CD14-positive monocyte (primary cell): ENCODE results near the gene COQ9. TPM values are rescaled to one million over a fixed set of nuclear protein-coding genes. Genes with fewer than 3 reads are reported as not detected.
A peak's percentile ranks its signal among the peaks of the same experiment; 100 is the strongest.

ENCODE experiments used
- DNase-seq, 3 donors: peaks; one replicate each; pipeline ENCODE4 v3.0.0-alpha.2; 2011 to 2022
- H2AFZ ChIP-seq: 2 replicates; pipeline ENCODE4 v1.6.0; 2012; ENCODE audit warnings: mild to moderate bottlenecking, low read depth, low read length, inconsistent platforms; ENCODE audit not compliant: insufficient read depth, poor library complexity, severe bottlenecking
- H3K27ac ChIP-seq, 2 donors: 1 replicate in 1 of 2; 2 replicates in 1 of 2; pipeline ENCODE4 v1.5.1; 2012 to 2013; ENCODE audit warnings: low read length in 2 of 2, control low read depth in 1 of 2, inconsistent platforms in 1 of 2, low read depth in 1 of 2, mild to moderate bottlenecking in 1 of 2
- H3K27me3 ChIP-seq, 2 donors: one replicate each; pipeline versions ENCODE4 v1.6.0 to v1.6.1; 2011 to 2013; ENCODE audit warnings: low read length in 2 of 2; ENCODE audit not compliant: control insufficient read depth in 2 of 2, insufficient read depth in 2 of 2
- H3K36me3 ChIP-seq, 2 donors: replicated peaks in 1 of 2; 1 replicate in 1 of 2; 2 replicates in 1 of 2; pipeline versions ENCODE4 v1.5.1 to v1.6.1; 2012 to 2013; ENCODE audit warnings: low read length in 2 of 2, control low read depth in 1 of 2, inconsistent platforms in 1 of 2, mild to moderate bottlenecking in 1 of 2; ENCODE audit not compliant: insufficient read depth in 2 of 2, control insufficient read depth in 1 of 2
- H3K4me1 ChIP-seq, 2 donors: 1 replicate in 1 of 2; 2 replicates in 1 of 2; pipeline versions ENCODE4 v1.5.1 to v1.6.1; 2012 to 2013; ENCODE audit warnings: low read length in 2 of 2, control low read depth in 1 of 2, inconsistent platforms in 1 of 2, mild to moderate bottlenecking in 1 of 2, moderate library complexity in 1 of 2; ENCODE audit not compliant: insufficient read depth in 2 of 2, control insufficient read depth in 1 of 2
- H3K4me2 ChIP-seq: replicated peaks from 2 replicates; pipeline ENCODE3; 2012; ENCODE audit warnings: low read length, moderate library complexity, mild to moderate bottlenecking; ENCODE audit not compliant: poor library complexity, severe bottlenecking; ENCODE audit errors: extremely low read depth
- H3K4me3 ChIP-seq, 3 experiments: fragments of 200-600 bp in 1 of 3; sonication (generic) in 1 of 3; replicated peaks in 1 of 3; 1 replicate in 2 of 3; 2 replicates in 1 of 3; pipeline ENCODE4 v1.5.1; 2011 to 2013; ENCODE audit warnings: low read length in 3 of 3, mild to moderate bottlenecking in 3 of 3, control low read depth in 2 of 3, low read depth in 2 of 3, inconsistent platforms in 1 of 3, moderate library complexity in 1 of 3
- H3K79me2 ChIP-seq: 2 replicates; pipeline ENCODE4 v1.6.0; 2012; ENCODE audit warnings: mild to moderate bottlenecking, control low read depth, inconsistent platforms, low read length, moderate library complexity; ENCODE audit not compliant: insufficient read depth
- H3K9ac ChIP-seq: 2 replicates; pipeline ENCODE4 v1.6.0; 2017; ENCODE audit warnings: low read length, mild to moderate bottlenecking; ENCODE audit not compliant: insufficient read depth, poor library complexity, severe bottlenecking
- H3K9me3 ChIP-seq, 2 donors: replicated peaks in 1 of 2; 1 replicate in 1 of 2; 2 replicates in 1 of 2; pipeline versions ENCODE4 v1.5.1 to v1.6.1; 2012 to 2013; ENCODE audit warnings: low read length in 2 of 2, control low read depth in 1 of 2; ENCODE audit not compliant: control insufficient read depth in 1 of 2, insufficient read depth in 1 of 2
- H4K20me1 ChIP-seq: 2 replicates; pipeline ENCODE4 v1.6.0; 2012; ENCODE audit warnings: mild to moderate bottlenecking, low read length, control low read depth, moderate library complexity; ENCODE audit not compliant: insufficient read depth
- H3K27ac Mint-ChIP-seq, 7 donors: one replicate each; pipeline ENCODE4 v1.8.0; 2020; ENCODE audit warnings: mild to moderate bottlenecking in 7 of 7, mixed read lengths in 7 of 7, moderate library complexity in 6 of 7, inconsistent platforms in 2 of 7
- H3K27me3 Mint-ChIP-seq, 3 donors: one replicate each; pipeline ENCODE4 v1.8.0; 2021 to 2022; ENCODE audit warnings: low read depth in 3 of 3, mild to moderate bottlenecking in 3 of 3, mixed read lengths in 3 of 3, moderate library complexity in 3 of 3, inconsistent platforms in 1 of 3
- H3K36me3 Mint-ChIP-seq, 2 donors: one replicate each; pipeline ENCODE4 v1.8.0; 2020; ENCODE audit warnings: mixed read lengths in 2 of 2, inconsistent platforms in 1 of 2, mild to moderate bottlenecking in 1 of 2
- H3K4me1 Mint-ChIP-seq: one replicate; pipeline ENCODE4 v1.8.0; 2020; ENCODE audit warnings: mild to moderate bottlenecking, mixed read lengths
- H3K4me3 Mint-ChIP-seq, 2 donors: one replicate each; pipeline ENCODE4 v1.8.0; 2020; ENCODE audit warnings: mild to moderate bottlenecking in 2 of 2, mixed read lengths in 2 of 2, moderate library complexity in 1 of 2
- H3K9me3 Mint-ChIP-seq, 7 donors: one replicate each; pipeline ENCODE4 v1.8.0; 2020 to 2022; ENCODE audit warnings: mixed read lengths in 7 of 7, mild to moderate bottlenecking in 6 of 7, moderate library complexity in 6 of 7, inconsistent platforms in 2 of 7
- CTCF ChIP-seq: fragments of 200-600 bp; IDR thresholded peaks from one replicate; pipeline ENCODE4 v1.8.0; 2022; ENCODE audit warnings: antibody characterized with exemption, mild to moderate bottlenecking
- WGBS: methylation state at CpG from one replicate; pipeline ENCODE4 v1.1.5; 2013; ENCODE audit warnings: missing lambda C conversion rate; ENCODE audit not compliant: insufficient coverage; 5-methylcytosine and 5-hydroxymethylcytosine counted together
- intact Hi-C, 2 donors: fragments of 100-400 bp; cut with micrococcal nuclease; formaldehyde crosslinking; loops; one replicate each; pipeline versions ENCODE4 v1.15.0 to v1.15.1; 2023
- polyA plus RNA-seq, 3 donors: library from polyadenylated mRNA; depleted of rRNA in 1 of 3; unstranded in 2 of 3; stranded (reverse) in 1 of 3; fragments of 300-500 nt in 2 of 3; fragments of >200 nt in 1 of 3; fragmentation: Illumina TruSeq in 2 of 3; gene quantifications; 1 replicate in 2 of 3; 2 replicates in 1 of 3; pipeline ENCODE4 v1.2.3, GENCODE V29; 2012 to 2021

COQ9 gene
- polyA plus RNA-seq, 3 donors: 32.7 to 47.8 (median 38.4) TPM

- no peak overlapping the region for H3K27ac ChIP-seq
These were observed 21.1 kb downstream of the COQ9 start for GRCh38 chr16:57468346-57468745.

GRCh38 chr16:57469046-57469445, 21.8 kb downstream of the COQ9 start:
- 97% methylated on average over 11 of the region's 11 CpGs for WGBS
- no peak for DNase-seq
- peaks cover 0 to 10% of the 10 kb centered on the region in 2 donors for H3K4me1 ChIP-seq
- H3K79me2 ChIP-seq: peaks cover 11% of the 10 kb centered on the region
- H3K4me2 ChIP-seq: no peak overlapping the region
- peaks cover 18% of the 10 kb centered on the region for H3K4me1 Mint-ChIP-seq
- H3K9me3 Mint-ChIP-seq: peaks cover 0 to 5% (median 0%) of the 10 kb centered on the region in 7 donors
- peaks cover 71 to 79% of the 10 kb centered on the region in 2 donors for H3K36me3 ChIP-seq
- no peak overlapping the region for H3K27ac Mint-ChIP-seq
- H3K9me3 ChIP-seq: no peaks in the 10 kb centered on the region
- H3K27ac ChIP-seq: no peak overlapping the region
- H2AFZ ChIP-seq: no peak overlapping the region
- peaks cover 0 to 2% (median 0%) of the 10 kb centered on the region in 3 donors for H3K27me3 Mint-ChIP-seq
- TF ChIP-seq CTCF: no peak
- intact Hi-C loops: loop anchor here in 1 of 2 donors (10.0 kb wide), 1 partner anchor 266 kb away; the partner anchor contains the start of gene KATNB1
- H4K20me1 ChIP-seq: peaks cover 14% of the 10 kb centered on the region
- H3K9ac ChIP-seq: no peak overlapping the region
- peaks cover 76 to 80% of the 10 kb centered on the region in 2 donors for H3K36me3 Mint-ChIP-seq
- no peaks in the 10 kb centered on the region for H3K27me3 ChIP-seq
- no peak overlapping the region for H3K4me3 ChIP-seq
- H3K4me3 Mint-ChIP-seq: no peak overlapping the region

More at GRCh38 chr16:57468346-57468745, 21.1 kb downstream of the COQ9 start:
- 83% methylated on average over 1 of the region's 2 CpGs for WGBS
- Mint-ChIP-seq H3K4me3 (no peak overlapping the region), H3K27me3 (peaks cover 0 to 2% (median 0%) of the 10 kb centered on the region in 3 donors), H3K27ac (peak overlapping the region in 1 of 7 donors; percentile 45), H3K9me3 (peaks cover 0 to 5% (median 0%) of the 10 kb centered on the region in 7 donors), H3K36me3 (peaks cover 78 to 84% of the 10 kb centered on the region in 2 donors), H3K4me1 (peaks cover 24% of the 10 kb centered on the region)
- H3K9me3 ChIP-seq: no peaks in the 10 kb centered on the region
- peaks cover 3 to 15% of the 10 kb centered on the region in 2 donors for H3K4me1 ChIP-seq
- H3K4me3 ChIP-seq: no peak overlapping the region
- no peak overlapping the region for H2AFZ ChIP-seq
- no peaks in the 10 kb centered on the region for H3K27me3 ChIP-seq
- intact Hi-C loops: loop anchor here in 1 of 2 donors (10.0 kb wide), 1 partner anchor 266 kb away; the partner anchor contains the start of gene KATNB1
- no peak overlapping the region for H3K9ac ChIP-seq
- H4K20me1 ChIP-seq: peaks cover 15% of the 10 kb centered on the region
- H3K79me2 ChIP-seq: peaks cover 18% of the 10 kb centered on the region
- no peak for TF ChIP-seq CTCF
- no peak for DNase-seq
- H3K36me3 ChIP-seq: peaks cover 71 to 79% of the 10 kb centered on the region in 2 donors
- H3K4me2 ChIP-seq: no peak overlapping the region
